Left ventricle myocardium inferior (tissue), 1 donor: ENCODE measurements around the gene CCR3. TPM values are rescaled to one million over a fixed set of nuclear protein-coding genes. Genes with fewer than 3 reads are reported as not detected.

Experiments
- DNase-seq: peaks from one replicate; pipeline ENCODE4 v3.0.0-alpha.2; 2020
- H3K27ac ChIP-seq: fragments of 200-600 bp; replicated peaks from 2 replicates; pipeline ENCODE4 v1.8.0; 2021
- H3K27me3 ChIP-seq: fragments of 200-600 bp; 2 replicates; pipeline ENCODE4 v1.8.0; 2021; ENCODE audit warnings: low read depth
- H3K36me3 ChIP-seq: fragments of 200-600 bp; 2 replicates; pipeline ENCODE4 v1.8.0; 2021
- H3K4me1 ChIP-seq: fragments of 200-600 bp; 2 replicates; pipeline ENCODE4 v1.8.0; 2021
- H3K4me3 ChIP-seq: fragments of 200-600 bp; 2 replicates; pipeline ENCODE4 v1.8.0; 2021; ENCODE audit warnings: mild to moderate bottlenecking, moderate library complexity
- H3K9me3 ChIP-seq: fragments of 200-600 bp; replicated peaks from 2 replicates; pipeline ENCODE4 v1.8.0; 2021
- intact Hi-C: fragments of 100-400 bp; cut with micrococcal nuclease; formaldehyde crosslinking; loops from one replicate; pipeline ENCODE4 v1.11.0; 2022
- total RNA-seq: library from RNA; stranded (reverse); fragmentation: NEBNext Ultra II Directional; extraction: Animal tissue kit (Norgen Biotek cat#: 25700); gene quantifications from one replicate; pipeline ENCODE4 v1.2.1, GENCODE V29; 2021
- TF ChIP-seq, protein P1 (sequence below): fragments of 200-600 bp; IDR thresholded peaks from 2 replicates; pipeline ENCODE4 v1.8.0; 2021; ENCODE audit warnings: antibody characterized with exemption, mild to moderate bottlenecking, borderline replicate concordance
- donor health status: DM: no; HTN: yes; CAD: no; lungs with severe emphysema.

CCR3 gene
- total RNA-seq, 1 donor from 2014 or later, result not detected

DNA sequence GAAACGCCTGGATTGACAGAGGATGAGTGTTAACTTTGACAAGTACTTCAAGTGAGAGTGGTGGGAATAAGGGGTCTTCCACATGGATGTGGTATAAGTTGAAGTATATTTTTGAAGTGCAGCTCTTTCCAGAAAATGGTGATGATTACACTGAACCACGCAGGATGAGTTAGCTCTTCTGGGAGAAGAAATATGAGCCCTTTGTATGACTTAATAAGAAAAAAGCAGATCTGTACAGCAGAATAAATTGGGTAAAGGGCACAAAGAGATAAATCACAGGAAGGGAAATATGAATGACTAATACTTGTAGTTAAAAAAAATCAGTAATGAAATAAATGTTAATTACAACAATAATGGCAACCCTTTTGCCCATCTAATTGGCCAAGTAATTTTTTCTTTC is 1.3 kb downstream of the CCR3 start:
- TF ChIP-seq, protein P1, sequence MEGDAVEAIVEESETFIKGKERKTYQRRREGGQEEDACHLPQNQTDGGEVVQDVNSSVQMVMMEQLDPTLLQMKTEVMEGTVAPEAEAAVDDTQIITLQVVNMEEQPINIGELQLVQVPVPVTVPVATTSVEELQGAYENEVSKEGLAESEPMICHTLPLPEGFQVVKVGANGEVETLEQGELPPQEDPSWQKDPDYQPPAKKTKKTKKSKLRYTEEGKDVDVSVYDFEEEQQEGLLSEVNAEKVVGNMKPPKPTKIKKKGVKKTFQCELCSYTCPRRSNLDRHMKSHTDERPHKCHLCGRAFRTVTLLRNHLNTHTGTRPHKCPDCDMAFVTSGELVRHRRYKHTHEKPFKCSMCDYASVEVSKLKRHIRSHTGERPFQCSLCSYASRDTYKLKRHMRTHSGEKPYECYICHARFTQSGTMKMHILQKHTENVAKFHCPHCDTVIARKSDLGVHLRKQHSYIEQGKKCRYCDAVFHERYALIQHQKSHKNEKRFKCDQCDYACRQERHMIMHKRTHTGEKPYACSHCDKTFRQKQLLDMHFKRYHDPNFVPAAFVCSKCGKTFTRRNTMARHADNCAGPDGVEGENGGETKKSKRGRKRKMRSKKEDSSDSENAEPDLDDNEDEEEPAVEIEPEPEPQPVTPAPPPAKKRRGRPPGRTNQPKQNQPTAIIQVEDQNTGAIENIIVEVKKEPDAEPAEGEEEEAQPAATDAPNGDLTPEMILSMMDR, result no peak
- no peaks in the 10 kb centered on the region for H3K9me3 ChIP-seq
- H3K27me3 ChIP-seq, result peaks cover 9% of the 10 kb centered on the region
- H3K4me3 ChIP-seq, result no peak overlapping the region
- intact Hi-C loops, result no loop called here
- no peak for DNase-seq
- no peaks in the 10 kb centered on the region for H3K4me1 ChIP-seq
- no peak overlapping the region for H3K27ac ChIP-seq
- no peaks in the 10 kb centered on the region for H3K36me3 ChIP-seq

GRCh38 chr3:46245146-46245545 is 2.9 kb downstream of the CCR3 start:
- DNase-seq, result no peak
- Histone ChIP-seq H3K4me1 (no peaks in the 10 kb centered on the region), H3K27ac (no peak overlapping the region), H3K9me3 (no peaks in the 10 kb centered on the region), H3K27me3 (peaks cover 9% of the 10 kb centered on the region), H3K36me3 (no peaks in the 10 kb centered on the region), H3K4me3 (no peak overlapping the region)
- TF ChIP-seq, protein P1, result no peak
- intact Hi-C loops, result no loop called here

DNA sequence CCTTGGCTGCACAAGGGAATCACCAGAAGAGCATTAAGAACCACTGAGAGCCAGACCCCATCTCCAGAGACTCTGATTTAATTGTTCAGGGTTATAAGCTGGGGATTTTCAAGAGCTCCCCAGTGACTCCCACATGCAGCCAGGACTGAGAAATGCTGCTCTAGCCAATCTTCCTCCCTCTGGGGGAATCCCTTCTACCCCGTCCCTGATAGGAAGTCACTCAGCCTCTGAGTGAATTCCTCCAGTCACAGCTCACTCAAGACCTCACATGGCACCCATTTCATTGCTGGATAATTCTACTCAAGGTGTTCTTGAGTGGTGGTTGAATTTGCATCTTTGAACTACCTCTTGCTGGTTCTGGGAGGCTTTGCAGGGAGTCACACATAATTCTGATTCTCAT is 10.7 kb downstream of the CCR3 start:
- TF ChIP-seq, protein P1, result no peak
- Histone ChIP-seq H3K4me3 (no peak overlapping the region), H3K27ac (no peak overlapping the region), H3K27me3 (peaks cover 34% of the 10 kb centered on the region), H3K4me1 (no peaks in the 10 kb centered on the region), H3K9me3 (no peaks in the 10 kb centered on the region), H3K36me3 (no peaks in the 10 kb centered on the region)
- no peak for DNase-seq
- intact Hi-C loops, result no loop called here

GRCh38 chr3:46258525-46258924 is 16.3 kb downstream of the CCR3 start:
- Histone ChIP-seq H3K27ac (no peak overlapping the region), H3K9me3 (no peaks in the 10 kb centered on the region), H3K27me3 (peaks cover 21% of the 10 kb centered on the region), H3K4me1 (no peaks in the 10 kb centered on the region), H3K4me3 (no peak overlapping the region), H3K36me3 (no peaks in the 10 kb centered on the region)
- intact Hi-C loops, result no loop called here
- no peak for DNase-seq
- TF ChIP-seq, protein P1, result no peak

DNA sequence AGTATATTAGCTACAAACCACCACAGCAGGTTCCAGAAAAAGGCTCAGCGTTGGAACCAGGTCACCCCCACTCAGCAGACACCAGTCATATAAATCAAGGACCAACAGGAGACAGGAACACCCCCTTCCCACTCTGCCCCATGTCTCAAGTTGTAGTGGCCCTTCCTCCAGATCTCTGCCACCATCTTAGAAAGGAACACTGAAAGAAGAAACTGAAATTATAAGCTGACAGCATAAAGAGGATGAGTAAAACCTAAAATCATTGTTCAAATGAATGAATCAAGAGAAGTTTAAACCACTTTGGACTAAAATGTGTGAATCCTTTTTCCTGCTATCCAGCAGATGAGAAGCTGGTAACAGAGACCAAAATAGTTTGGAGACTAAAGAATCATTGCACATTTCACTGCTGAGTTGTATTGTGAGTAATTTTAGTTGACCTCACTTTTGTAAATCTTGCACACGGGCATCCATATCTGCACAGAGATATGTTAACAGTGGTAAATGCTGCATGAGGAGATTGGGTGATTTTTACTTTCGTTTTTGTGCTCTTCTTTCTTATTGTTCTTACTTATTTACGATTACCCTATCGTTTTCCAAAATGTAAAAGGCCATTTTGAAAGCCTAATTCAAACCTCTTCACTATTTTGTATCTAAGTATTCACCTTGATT is 19.8 kb downstream of the CCR3 start:
- no peaks in the 10 kb centered on the region for H3K4me1 ChIP-seq
- TF ChIP-seq, protein P1, result no peak

More for the DNA sequence above, 19.8 kb downstream of the CCR3 start:
- H3K4me3 ChIP-seq, result no peak overlapping the region
- intact Hi-C loops, result no loop called here
- no peak overlapping the region for H3K27ac ChIP-seq
- no peaks in the 10 kb centered on the region for H3K9me3 ChIP-seq
- no peak for DNase-seq
- H3K36me3 ChIP-seq, result no peaks in the 10 kb centered on the region
- H3K27me3 ChIP-seq, result peaks cover 7% of the 10 kb centered on the region
